NB4 (cell line): Measurements from ENCODE around the gene GMDS.
A peak's percentile ranks its signal among the peaks of the same experiment; 100 is the strongest.

ENCODE experiments used
- DNase-seq: peaks from one replicate; pipeline ENCODE4 v3.0.0; 2010; ENCODE audit warnings: low read depth
- H3K4me3 ChIP-seq: one replicate; pipeline ENCODE4 v1.5.1; 2011; ENCODE audit warnings: mild to moderate bottlenecking, low read depth, low read length, moderate library complexity
- CTCF ChIP-seq: IDR thresholded peaks from one replicate; pipeline ENCODE4 v1.5.1; 2012; ENCODE audit warnings: low read depth, low read length
- MYC ChIP-seq: IDR thresholded peaks from 2 replicates; pipeline ENCODE4 v1.6.1; 2011; ENCODE audit warnings: low read depth, low read length
- POLR2A ChIP-seq: IDR thresholded peaks from 2 replicates; pipeline ENCODE4 v1.6.1; 2011; ENCODE audit warnings: mild to moderate bottlenecking; ENCODE audit not compliant: insufficient read length; ENCODE audit errors: extremely low read depth
- TF ChIP-seq, protein P1 (sequence below): IDR thresholded peaks from 2 replicates; pipeline ENCODE4 v1.6.1; 2011; ENCODE audit warnings: low read depth, low read length

Gene GMDS

DNA sequence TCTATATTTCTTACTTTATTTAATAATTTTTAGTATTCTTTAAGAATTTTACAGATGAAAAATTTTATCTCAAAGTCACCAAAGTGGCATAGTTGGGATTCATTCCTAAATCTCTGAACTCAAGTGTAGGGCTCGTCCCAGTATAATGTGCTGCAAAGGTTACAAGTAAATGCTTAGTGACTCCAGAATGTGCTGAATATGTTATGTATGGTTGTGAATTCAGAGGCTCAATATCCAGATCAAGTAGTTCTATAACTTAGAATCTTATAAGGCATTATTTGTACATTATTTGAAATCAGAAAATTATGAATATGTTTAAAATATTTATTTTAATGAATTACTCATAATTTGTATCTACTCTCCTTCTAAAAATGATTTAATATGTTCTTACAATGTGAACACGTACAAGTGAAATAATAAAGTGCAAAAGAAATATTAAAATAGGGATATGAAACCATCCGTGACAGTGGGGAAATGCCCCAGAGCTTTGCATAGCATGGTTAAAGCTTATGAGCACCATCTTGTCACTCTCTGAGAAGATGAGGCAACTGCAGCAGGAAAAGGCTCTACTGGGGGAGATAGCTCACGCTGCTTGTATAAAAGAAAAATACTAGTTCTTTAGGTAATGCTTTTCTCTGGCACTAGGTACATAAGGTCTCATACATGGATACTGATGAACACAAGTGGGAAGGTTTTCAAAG lies 376.7 kb downstream of the GMDS start:
- TF ChIP-seq, protein P1, sequence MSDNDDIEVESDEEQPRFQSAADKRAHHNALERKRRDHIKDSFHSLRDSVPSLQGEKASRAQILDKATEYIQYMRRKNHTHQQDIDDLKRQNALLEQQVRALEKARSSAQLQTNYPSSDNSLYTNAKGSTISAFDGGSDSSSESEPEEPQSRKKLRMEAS: no peak
- TF ChIP-seq POLR2A (no peak), CTCF (no peak), MYC (no peak)
- no peak overlapping the region for H3K4me3 ChIP-seq
- DNase-seq: peak; percentile 12

- H3K4me3 ChIP-seq: no peak overlapping the region
- DNase-seq: no peak
- no peak for TF ChIP-seq MYC
- TF ChIP-seq POLR2A: no peak
- TF ChIP-seq, protein P1: no peak
- TF ChIP-seq CTCF: no peak
These were observed 378.2 kb downstream of the GMDS start for GRCh38 chr6:1867197-1867596.

GRCh38 chr6:1865585-1865984 lies 379.8 kb downstream of the GMDS start:
- DNase-seq: no peak
- H3K4me3 ChIP-seq: no peak overlapping the region
- TF ChIP-seq CTCF (no peak), POLR2A (no peak), MYC (no peak)
- TF ChIP-seq, protein P1: no peak

GRCh38 chr6:1864496-1864895 lies 380.9 kb downstream of the GMDS start:
- TF ChIP-seq MYC (no peak), CTCF (no peak), POLR2A (no peak)
- TF ChIP-seq, protein P1: no peak
- no peak overlapping the region for H3K4me3 ChIP-seq
- no peak for DNase-seq

GRCh38 chr6:1862411-1862810 lies 383.0 kb downstream of the GMDS start:
- no peak for TF ChIP-seq POLR2A
- no peak for TF ChIP-seq MYC
- no peak for TF ChIP-seq CTCF
- TF ChIP-seq, protein P1: no peak
- DNase-seq: no peak
- no peak overlapping the region for H3K4me3 ChIP-seq
